Activated naive CD4-positive, alpha-beta T cell treated with anti-CD3 and anti-CD28 coated beads, Interleukin-2, amount 10 ng/mL, durations not matched to agents 7 days and 5 days (primary cell): ENCODE measurements around the gene PFKL.

Experiments used
- CTCF ChIA-PET: fragments of 350-600 bp; sonication (Branson Sonifier 250); formaldehyde crosslinking; loops from one replicate; lab custom pipeline; 2021; ENCODE audit warnings: antibody characterized with exemption; lab: Charles Lee
- DNase-seq: peaks from one replicate; pipeline ENCODE4 v3.0.0-alpha.2; 2020
- H3K27ac Mint-ChIP-seq: one replicate; pipeline ENCODE4 v1.8.0; 2021; ENCODE audit warnings: mild to moderate bottlenecking, moderate library complexity, mixed read lengths
- H3K27me3 Mint-ChIP-seq: one replicate; pipeline ENCODE4 v1.8.0; 2021; ENCODE audit warnings: mild to moderate bottlenecking, mixed read lengths
- H3K36me3 Mint-ChIP-seq: one replicate; pipeline ENCODE4 v1.8.0; 2021; ENCODE audit warnings: mixed read lengths
- H3K4me1 Mint-ChIP-seq: one replicate; pipeline ENCODE4 v1.8.0; 2021; ENCODE audit warnings: mixed read lengths
- H3K4me3 Mint-ChIP-seq: one replicate; pipeline ENCODE4 v1.8.0; 2021; ENCODE audit warnings: mild to moderate bottlenecking, moderate library complexity, mixed read lengths
- H3K9me3 Mint-ChIP-seq: one replicate; pipeline ENCODE4 v1.8.0; 2021; ENCODE audit warnings: mixed read lengths

The PFKL gene

DNA sequence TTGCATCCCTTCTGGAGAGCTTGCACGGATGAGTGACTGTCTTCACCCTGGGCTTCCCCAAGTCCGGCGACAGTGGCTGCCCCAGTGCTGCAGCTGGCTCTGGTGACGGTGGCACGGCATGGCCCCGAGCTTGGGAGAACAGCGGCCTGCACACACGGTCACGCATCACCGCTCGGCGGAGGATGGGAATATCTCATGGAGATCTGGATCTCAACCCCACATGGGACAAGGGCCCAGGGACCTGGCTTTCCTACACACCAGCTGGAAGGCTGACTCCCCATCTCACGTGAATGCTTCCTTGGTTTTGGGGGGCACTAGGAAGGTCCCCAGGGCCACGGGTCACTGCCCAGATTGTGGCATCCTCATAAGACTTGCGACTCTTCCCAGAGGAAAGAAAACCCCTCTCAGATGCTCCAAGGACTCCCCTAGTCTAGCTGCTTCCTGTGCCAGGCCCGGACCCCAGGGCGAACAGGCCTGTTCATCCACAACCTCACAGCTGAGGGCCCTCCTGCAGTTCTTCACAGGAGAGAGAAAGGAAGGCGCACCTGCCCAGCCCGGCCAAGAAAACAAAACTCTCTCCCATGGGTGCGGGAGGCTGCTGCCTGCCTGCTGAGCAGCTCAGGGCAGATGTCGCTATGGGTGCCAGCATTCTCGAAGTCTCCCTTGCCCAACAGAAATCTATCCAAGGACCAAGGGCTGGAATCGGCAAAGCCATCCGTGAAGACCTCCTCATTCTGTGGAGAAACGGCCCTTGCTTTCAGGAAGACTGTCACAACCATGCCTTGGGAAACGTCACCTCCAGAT is 29.4 kb downstream of the PFKL start:
- no peak for DNase-seq
- H3K36me3 Mint-ChIP-seq, result no peaks in the 10 kb centered on the region

DNA sequence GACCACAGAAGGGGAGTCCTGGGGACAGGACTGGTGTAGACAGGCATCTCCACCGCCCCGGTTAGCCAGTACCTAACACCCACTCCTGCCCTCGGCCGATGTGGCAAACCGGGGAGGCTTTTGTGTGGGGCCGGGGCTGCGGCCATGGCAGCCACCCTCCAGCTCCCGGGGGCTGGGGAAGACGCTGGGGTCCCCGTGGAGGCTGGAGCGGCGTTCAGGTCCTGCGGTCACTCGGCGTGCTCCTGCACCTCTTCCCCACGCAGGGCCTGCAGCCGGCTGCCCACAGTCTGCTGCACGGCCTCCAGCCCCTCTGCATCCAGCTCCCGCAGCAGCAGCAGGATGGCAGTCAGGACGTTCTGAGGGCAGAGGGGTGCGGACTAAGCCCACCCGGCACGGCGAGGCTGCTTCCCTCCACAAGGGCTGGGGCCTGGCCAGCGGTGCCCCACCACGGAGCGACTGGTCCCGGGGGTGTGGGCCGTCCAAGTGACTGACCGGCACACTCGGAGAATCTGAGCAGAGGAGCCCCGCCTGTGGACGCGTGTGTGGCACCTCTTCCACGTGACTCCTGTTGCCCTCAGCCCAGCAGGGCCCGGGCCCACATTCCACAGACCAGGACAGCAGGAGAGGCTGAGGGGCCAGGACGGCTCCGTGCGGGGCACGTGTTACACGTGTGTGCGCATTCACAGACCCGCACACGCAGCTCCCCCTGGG is 30.3 kb downstream of the PFKL start:
- DNase-seq, result no peak
- H3K27me3 Mint-ChIP-seq, result no peaks in the 10 kb centered on the region
- H3K9me3 Mint-ChIP-seq, result no peaks in the 10 kb centered on the region
- no peak overlapping the region for H3K4me3 Mint-ChIP-seq
- H3K27ac Mint-ChIP-seq, result no peak overlapping the region
- H3K4me1 Mint-ChIP-seq, result no peaks in the 10 kb centered on the region
- CTCF ChIA-PET, result no interaction called here
- no peaks in the 10 kb centered on the region for H3K36me3 Mint-ChIP-seq

More for the DNA sequence above, 29.4 kb downstream of the PFKL start:
- CTCF ChIA-PET, result no interaction called here
- no peaks in the 10 kb centered on the region for H3K4me1 Mint-ChIP-seq
- peak overlapping the region; percentile 56 for H3K27ac Mint-ChIP-seq
- no peak overlapping the region for H3K4me3 Mint-ChIP-seq
- no peaks in the 10 kb centered on the region for H3K27me3 Mint-ChIP-seq
- H3K9me3 Mint-ChIP-seq, result no peaks in the 10 kb centered on the region

DNA sequence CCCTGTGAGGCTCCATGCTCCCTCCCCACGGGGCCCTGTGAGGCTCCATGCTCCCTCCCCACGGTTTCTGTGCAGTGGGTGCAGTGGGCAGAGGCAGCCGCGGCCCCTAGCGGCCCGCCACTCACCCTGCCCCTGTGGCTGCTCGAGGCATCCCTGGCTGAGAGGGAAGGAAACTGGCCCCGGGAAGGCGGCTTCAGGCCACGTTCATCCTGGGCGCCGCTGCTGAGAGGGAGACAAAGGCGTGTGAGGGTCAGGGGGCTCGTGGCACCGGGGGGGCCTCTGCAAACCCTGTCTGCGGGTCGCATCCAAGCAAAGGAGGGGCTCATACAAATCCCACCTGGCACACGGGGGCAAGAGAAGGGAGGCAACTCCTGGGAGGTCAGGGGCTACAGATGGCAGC is 30.8 kb downstream of the PFKL start:
- CTCF ChIA-PET, result no interaction called here
- Mint-ChIP-seq H3K4me3 (no peak overlapping the region), H3K4me1 (no peaks in the 10 kb centered on the region), H3K27me3 (no peaks in the 10 kb centered on the region), H3K9me3 (no peaks in the 10 kb centered on the region), H3K36me3 (no peaks in the 10 kb centered on the region), H3K27ac (no peak overlapping the region)
- DNase-seq, result no peak

DNA sequence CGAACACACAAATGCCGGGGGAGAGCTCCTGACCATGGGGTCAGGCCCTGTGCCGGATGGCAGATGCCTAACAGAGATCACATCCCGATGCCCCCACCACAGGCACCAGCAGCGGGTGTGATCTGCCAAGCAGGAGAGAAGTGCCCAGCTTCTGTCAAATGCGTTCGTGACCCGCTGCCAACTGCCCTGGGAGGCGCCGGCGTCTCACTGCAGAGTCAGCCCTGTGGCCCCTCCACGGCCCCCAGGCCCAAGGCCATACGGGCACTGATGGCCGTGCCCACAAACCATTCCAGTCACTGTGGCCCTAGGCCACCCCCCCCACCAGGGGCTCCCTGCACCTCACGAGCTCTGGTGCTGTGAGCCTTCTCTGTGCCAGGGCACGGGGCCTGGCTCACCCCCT is 31.4 kb downstream of the PFKL start:
- CTCF ChIA-PET, result no interaction called here
- DNase-seq, result no peak
- no peak overlapping the region for H3K27ac Mint-ChIP-seq
- no peaks in the 10 kb centered on the region for H3K27me3 Mint-ChIP-seq
- no peaks in the 10 kb centered on the region for H3K9me3 Mint-ChIP-seq
- no peaks in the 10 kb centered on the region for H3K36me3 Mint-ChIP-seq
- H3K4me1 Mint-ChIP-seq, result no peaks in the 10 kb centered on the region
- no peak overlapping the region for H3K4me3 Mint-ChIP-seq

DNA sequence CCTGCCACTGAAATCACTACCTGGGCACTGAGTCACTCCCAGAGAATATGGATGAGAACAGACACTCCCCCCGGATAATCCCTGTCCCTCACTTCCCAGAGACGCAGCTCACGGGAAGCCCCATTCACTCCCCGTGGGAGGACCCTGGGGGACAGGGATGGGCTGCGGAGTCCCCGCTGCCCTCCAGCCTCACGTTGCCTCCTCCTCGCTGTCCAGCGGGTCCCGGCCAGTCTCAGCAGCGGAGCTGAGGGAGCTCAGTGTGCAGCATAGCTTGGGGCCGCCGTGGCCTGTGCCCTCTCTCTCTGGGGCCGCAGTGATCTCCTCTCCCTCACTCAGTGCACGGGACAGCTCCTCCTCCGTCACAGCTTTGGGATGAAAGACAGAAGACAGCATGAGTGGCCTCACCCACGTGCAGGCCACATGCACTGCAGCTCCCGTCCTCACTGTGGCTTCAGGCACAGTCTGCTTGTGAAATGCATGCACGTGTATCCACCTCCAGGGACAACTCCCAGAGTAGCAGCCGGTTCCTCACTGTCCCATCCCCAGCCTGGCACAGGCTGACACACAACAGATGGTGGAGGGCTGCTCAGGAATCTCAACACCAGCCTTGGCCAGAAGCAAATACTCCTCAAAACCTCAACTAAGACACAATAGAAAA is 31.9 kb downstream of the PFKL start:
- Mint-ChIP-seq H3K27ac (no peak overlapping the region), H3K4me1 (no peaks in the 10 kb centered on the region), H3K4me3 (no peak overlapping the region), H3K27me3 (no peaks in the 10 kb centered on the region), H3K9me3 (no peaks in the 10 kb centered on the region), H3K36me3 (no peaks in the 10 kb centered on the region)
- no peak for DNase-seq
- CTCF ChIA-PET, result no interaction called here

DNA sequence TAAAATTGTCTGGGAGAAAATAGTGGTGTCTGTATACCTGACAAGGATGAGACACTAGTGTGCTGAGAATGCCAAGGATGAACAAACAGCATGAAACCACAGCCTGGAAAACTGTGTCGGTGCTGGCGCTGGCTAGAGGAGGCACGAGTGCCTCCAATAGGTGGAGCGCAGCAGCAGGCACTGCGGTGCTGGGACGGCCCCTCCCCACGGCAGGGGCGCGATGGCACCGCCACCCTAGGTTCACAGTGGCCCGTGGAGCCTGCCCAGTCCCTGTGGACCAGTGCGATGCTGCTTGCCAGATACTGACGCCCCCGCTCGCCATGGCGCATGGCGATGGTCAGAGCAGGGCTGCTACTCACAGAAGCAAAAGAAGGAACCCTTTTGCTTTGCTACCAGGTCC is 32.5 kb downstream of the PFKL start:
- CTCF ChIA-PET, result no interaction called here
- Mint-ChIP-seq H3K27ac (peak overlapping the region; percentile 77), H3K36me3 (no peaks in the 10 kb centered on the region), H3K4me1 (no peaks in the 10 kb centered on the region), H3K27me3 (no peaks in the 10 kb centered on the region), H3K9me3 (no peaks in the 10 kb centered on the region), H3K4me3 (no peak overlapping the region)
- no peak for DNase-seq

DNA sequence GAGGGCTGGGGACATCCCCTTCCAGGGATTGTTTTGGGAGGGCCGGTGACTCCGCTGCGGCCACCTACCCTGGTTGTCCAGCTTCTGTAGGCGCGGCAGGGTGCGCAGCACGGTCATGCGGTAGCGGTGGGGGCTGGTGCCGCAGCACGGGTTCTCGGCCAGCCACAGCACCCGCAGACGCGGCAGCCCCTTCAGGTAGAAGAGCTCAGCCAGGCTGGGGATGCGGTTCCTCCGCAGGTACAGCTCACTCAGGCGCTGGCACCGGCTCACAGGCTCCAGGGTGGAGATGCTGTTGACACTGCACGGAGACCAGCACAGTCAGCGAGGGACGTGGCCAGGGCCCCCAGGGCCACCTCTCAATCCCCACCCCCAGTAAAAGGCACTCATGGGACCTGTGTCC is 33.1 kb downstream of the PFKL start:
- no peaks in the 10 kb centered on the region for H3K36me3 Mint-ChIP-seq
- CTCF ChIA-PET, result no interaction called here

DNA sequence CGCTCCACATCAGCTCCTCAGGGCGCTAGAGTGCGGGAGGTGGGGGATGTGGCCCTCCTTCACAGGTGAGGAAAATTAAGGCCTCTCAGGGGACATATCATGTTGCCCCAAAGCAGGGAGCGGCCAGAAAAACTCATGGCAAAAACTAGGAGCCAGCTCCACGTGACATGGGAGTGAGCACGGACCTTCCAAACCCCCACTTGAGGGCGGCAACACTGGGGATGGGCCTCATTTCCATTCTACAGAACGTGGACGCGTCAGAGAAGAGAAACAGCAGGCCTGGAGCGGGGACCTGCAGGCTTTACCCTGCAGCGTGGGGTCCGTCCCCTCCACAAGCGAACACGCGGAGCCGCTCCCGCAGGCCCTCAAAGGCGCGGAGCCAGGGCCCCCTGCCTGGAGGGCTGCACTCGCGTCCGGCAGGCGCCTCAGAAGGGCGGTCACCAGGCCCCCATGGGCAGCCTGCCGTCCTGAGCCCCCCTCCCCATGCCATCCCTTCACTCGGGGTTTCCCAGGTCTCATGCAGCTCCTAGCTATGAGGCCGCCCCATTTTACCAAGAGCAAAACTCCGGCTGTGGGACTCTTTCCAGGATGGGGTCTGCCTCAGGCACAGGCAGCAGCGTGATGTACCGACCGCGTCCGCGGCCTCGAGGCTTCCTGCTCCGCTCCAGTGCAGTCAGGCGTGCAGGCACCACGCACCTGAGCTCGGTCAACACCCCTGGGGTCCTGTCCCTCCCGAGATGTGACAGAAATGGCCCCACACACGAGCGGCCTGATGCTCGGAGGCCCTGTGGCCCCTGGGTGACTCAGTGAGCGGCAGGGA is 33.9 kb downstream of the PFKL start:
- Mint-ChIP-seq H3K4me1 (peaks cover 8% of the 10 kb centered on the region), H3K36me3 (no peaks in the 10 kb centered on the region)

More for the DNA sequence above, 33.1 kb downstream of the PFKL start:
- H3K27ac Mint-ChIP-seq, result no peak overlapping the region
- H3K27me3 Mint-ChIP-seq, result no peaks in the 10 kb centered on the region
- DNase-seq, result no peak
- no peak overlapping the region for H3K4me3 Mint-ChIP-seq
- H3K9me3 Mint-ChIP-seq, result no peaks in the 10 kb centered on the region
- H3K4me1 Mint-ChIP-seq, result peaks cover 5% of the 10 kb centered on the region

DNA sequence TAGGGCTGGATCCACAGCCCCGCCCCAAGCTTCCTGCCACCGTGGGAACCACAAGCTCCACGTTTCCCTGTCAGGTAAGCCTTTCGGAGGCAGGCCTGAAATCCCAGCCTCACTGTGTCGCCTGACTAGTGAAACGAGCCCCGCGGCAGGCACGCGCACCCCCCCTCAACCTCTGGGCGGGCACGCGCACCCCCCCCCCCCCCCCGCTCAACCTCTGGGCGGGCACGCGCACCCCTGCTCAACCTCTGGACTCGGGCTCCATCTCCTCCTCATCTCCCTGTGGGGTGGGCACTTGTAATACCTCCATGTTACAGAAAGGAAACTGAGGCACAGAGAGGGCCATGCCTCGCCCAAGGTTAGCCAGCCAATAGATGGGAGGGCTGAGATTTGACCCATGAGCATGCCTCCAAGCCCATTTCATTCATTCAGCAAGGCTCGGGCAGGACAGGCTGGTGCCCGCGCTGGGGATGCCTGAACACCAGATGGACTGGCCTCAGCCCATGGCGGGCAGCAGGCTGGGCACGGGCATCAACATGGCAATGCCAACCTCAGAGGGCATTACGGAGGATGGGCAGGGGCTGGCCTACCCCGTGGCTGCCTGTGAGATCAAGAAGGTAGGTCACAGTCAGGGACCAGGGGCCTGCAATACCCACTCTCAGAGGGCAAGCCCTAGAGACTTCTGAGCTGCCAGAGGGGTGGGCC is 34.6 kb downstream of the PFKL start:
- Mint-ChIP-seq H3K27ac (no peak overlapping the region), H3K4me1 (peaks cover 12% of the 10 kb centered on the region), H3K9me3 (no peaks in the 10 kb centered on the region), H3K4me3 (no peak overlapping the region), H3K36me3 (no peaks in the 10 kb centered on the region), H3K27me3 (no peaks in the 10 kb centered on the region)
- no peak for DNase-seq
- CTCF ChIA-PET, result no interaction called here

More for the DNA sequence above, 33.9 kb downstream of the PFKL start:
- CTCF ChIA-PET, result no interaction called here
- DNase-seq, result no peak
- H3K9me3 Mint-ChIP-seq, result no peaks in the 10 kb centered on the region
- no peaks in the 10 kb centered on the region for H3K27me3 Mint-ChIP-seq
- H3K27ac Mint-ChIP-seq, result no peak overlapping the region
- no peak overlapping the region for H3K4me3 Mint-ChIP-seq

DNA sequence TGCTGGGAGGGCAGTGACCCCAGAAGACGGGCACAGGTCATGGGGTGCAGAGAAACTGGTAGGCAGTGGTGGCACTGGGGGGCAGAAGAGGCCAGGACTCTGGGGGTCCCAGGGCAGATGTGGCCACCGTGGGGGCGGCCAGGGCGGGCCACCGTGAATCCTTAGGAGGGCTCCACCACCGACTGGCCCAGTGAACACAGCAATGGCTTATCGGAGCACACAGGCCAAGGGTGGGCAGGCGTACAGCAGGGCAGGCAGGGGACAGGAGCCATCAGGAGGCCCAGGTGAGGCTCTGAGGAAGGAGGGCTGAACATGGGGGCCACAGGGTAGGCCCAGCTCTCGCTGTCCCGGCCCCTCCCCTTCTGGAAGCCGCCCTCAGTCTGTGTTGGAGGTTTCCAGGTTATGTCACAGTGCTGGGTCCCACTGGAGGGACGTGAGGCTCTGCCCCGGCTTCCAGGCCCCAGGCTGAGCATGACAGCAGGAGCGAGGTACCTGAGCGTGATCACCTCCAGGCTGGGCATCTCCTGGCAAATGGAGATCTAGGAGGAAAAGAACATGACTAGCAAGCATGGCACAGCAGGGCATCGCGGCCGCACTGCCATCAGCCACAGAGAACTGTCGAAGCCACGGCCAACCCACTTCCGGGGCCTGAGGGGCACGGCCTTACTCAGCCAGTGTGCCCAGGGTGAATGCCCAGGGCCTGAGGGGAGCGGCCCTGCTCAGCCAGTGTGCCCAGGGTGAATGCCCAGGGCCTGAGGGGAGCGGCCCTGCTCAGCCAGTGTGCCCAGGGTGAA is 35.6 kb downstream of the PFKL start:
- peaks cover 22% of the 10 kb centered on the region for H3K4me1 Mint-ChIP-seq
- no peak for DNase-seq
- no peaks in the 10 kb centered on the region for H3K36me3 Mint-ChIP-seq
- H3K27ac Mint-ChIP-seq, result no peak overlapping the region
- H3K27me3 Mint-ChIP-seq, result no peaks in the 10 kb centered on the region
- CTCF ChIA-PET, result no interaction called here
- H3K9me3 Mint-ChIP-seq, result no peaks in the 10 kb centered on the region
- H3K4me3 Mint-ChIP-seq, result no peak overlapping the region

DNA sequence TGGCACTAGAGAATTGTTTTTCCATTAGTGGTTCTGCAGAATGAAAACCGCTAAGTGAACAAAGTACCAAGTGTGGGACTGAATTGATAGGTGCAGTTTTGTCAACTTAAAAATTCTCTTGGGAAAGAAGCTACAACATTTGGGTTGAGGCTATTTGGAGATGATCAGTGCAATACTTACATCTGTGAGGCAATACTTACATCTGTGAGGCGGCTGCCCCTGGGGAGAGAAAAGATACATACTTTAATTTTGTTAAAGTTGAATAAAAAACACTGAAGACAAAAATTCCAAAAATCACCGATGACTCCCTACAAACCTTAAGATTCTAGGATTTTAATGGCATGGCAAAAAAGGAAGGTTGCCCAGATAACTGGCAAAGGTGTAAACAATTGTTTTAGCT is 37.6 kb downstream of the PFKL start:
- CTCF ChIA-PET, result no interaction called here
- Mint-ChIP-seq H3K27ac (peak overlapping the region; percentile 80), H3K27me3 (no peaks in the 10 kb centered on the region), H3K4me1 (peaks cover 27% of the 10 kb centered on the region), H3K4me3 (peak overlapping the region; percentile 56), H3K9me3 (no peaks in the 10 kb centered on the region), H3K36me3 (no peaks in the 10 kb centered on the region)
- DNase-seq, result no peak

DNA sequence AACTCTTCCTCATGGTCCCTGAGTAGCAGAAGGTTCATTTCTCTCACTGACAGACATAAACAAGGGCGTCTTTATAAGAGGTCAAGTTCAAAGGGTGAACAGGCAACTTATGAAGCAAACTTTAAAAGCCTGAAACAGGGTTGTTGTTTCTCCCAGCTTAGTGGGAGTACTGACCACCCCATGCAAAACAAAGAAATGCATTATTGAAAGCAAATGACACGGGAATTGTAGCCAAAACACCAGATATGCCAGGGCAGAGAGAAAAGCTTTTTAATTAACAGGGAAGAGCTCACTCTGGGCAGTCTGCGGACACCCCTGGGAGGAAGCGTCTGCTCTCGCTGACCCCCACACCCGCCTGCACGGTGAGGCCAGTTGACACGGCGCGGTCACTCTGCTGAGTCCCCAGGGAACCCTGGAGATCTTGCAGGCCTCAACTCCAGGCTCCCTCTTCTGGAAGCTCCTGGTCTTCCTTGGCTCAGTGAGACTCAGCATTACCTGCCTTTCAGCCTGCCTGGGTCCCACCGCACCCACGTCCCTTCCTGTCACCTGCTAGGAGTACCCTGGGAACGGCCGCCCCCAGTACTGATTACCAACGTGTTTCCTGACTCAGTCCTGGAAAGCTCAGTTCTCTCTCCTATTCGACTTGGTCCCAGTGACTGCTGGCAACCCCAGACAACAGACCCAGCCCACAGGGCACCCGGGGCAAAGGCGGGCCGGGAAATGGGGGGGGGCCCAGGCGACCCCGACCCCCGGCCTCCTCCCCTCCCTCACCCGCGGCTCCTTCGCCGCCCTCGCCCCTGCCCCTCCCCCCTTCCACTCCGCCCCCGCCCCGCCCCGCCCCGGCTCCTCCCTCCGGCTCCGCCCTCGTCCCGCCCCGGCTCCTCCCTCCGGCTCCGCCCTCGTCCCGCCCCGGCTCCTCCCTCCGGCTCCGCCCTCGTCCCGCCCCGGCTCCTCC is 38.4 kb downstream of the PFKL start:
- peaks cover 3% of the 10 kb centered on the region for H3K27me3 Mint-ChIP-seq
- no peaks in the 10 kb centered on the region for H3K9me3 Mint-ChIP-seq
- no peaks in the 10 kb centered on the region for H3K36me3 Mint-ChIP-seq
- DNase-seq, result peak; percentile 63
- H3K27ac Mint-ChIP-seq, result peak overlapping the region; percentile 81
- H3K4me1 Mint-ChIP-seq, result peaks cover 27% of the 10 kb centered on the region
- CTCF ChIA-PET, result no interaction called here
- H3K4me3 Mint-ChIP-seq, result peak overlapping the region; percentile 56
